HEK293 (cell line): ENCODE data around the gene UFD1.

Experiments
- CTCF ChIA-PET: fragments of 350-600 bp; formaldehyde crosslinking; extraction: SDS; loops from one replicate; lab custom pipeline; 2021; ENCODE audit warnings: antibody characterized with exemption; lab: Yijun Ruan, JAX
- POLR2A ChIA-PET: fragments of 300-600 bp; formaldehyde crosslinking; extraction: SDS; loops from one replicate; lab custom pipeline; 2020; ENCODE audit warnings: antibody characterized with exemption, inconsistent platforms; lab: Yijun Ruan, JAX
- H3K27ac ChIP-seq: fragments of 200-500 bp; sonication (Bioruptor generic); 2 replicates; pipeline ENCODE4 v1.5.1; 2014; ENCODE audit warnings: low read depth, low read length, control low read depth, inconsistent platforms; ENCODE audit errors: extremely low read depth
- H3K36me3 ChIP-seq, 2 experiments: fragments of 200-500 bp in 1 of 2; sonication (Bioruptor generic) in 1 of 2; 1 replicate in 1 of 2; 2 replicates in 1 of 2; pipeline ENCODE4 v1.5.1; 2014 to 2017; ENCODE audit warnings: inconsistent platforms in 2 of 2, low read length in 2 of 2; ENCODE audit not compliant: control insufficient read depth in 2 of 2, insufficient read depth in 1 of 2
- H3K4me1 ChIP-seq: fragments of 200-500 bp; sonication (Bioruptor generic); 2 replicates; pipeline ENCODE4 v1.5.1; 2014; ENCODE audit warnings: mild to moderate bottlenecking, low read length, inconsistent platforms; ENCODE audit not compliant: control insufficient read depth, insufficient read depth
- H3K4me3 ChIP-seq: 2 replicates; pipeline ENCODE4 v1.5.1; 2011; ENCODE audit warnings: low read depth, mild to moderate bottlenecking, control low read depth, low read length, moderate library complexity
- H3K9me3 ChIP-seq: fragments of 200-500 bp; sonication (Bioruptor generic); 2 replicates; pipeline ENCODE4 v1.5.1; 2014; ENCODE audit warnings: low read depth, low read length, inconsistent platforms; ENCODE audit not compliant: control insufficient read depth, insufficient read depth
- BCL11A ChIP-seq: fragments of 450-650 bp; formaldehyde crosslinking; IDR thresholded peaks from 2 replicates; pipeline ENCODE4 v1.5.1; 2016; ENCODE audit warnings: low read depth, missing biosample characterization, missing genetic modification characterization
- IKZF3 ChIP-seq: fragments of 450-650 bp; IDR thresholded peaks from 2 replicates; pipeline ENCODE4 v1.5.0; 2018; ENCODE audit warnings: missing biosample characterization, mild to moderate bottlenecking, missing genetic modification characterization, moderate library complexity
- KLF8 ChIP-seq: fragments of 450-650 bp; formaldehyde crosslinking; IDR thresholded peaks from 2 replicates; pipeline ENCODE4 v1.5.1; 2016; ENCODE audit warnings: missing biosample characterization, missing genetic modification characterization
- MYNN ChIP-seq: fragments of 450-650 bp; formaldehyde crosslinking; IDR thresholded peaks from 2 replicates; pipeline ENCODE4 v1.5.1; 2016; ENCODE audit warnings: missing biosample characterization, missing genetic modification characterization, borderline replicate concordance
- PRDM1 ChIP-seq: fragments of 450-650 bp; formaldehyde crosslinking; IDR thresholded peaks from 2 replicates; pipeline ENCODE4; 2016; ENCODE audit warnings: missing biosample characterization, missing genetic modification characterization
- SP2 ChIP-seq: fragments of 450-650 bp; formaldehyde crosslinking; IDR thresholded peaks from 2 replicates; pipeline ENCODE4 v1.5.1; 2016; ENCODE audit warnings: missing biosample characterization, missing genetic modification characterization
- TRIM28 ChIP-seq: IDR thresholded peaks from 2 replicates; pipeline ENCODE4 v1.6.1; 2011; ENCODE audit warnings: low read length, control low read depth, borderline replicate concordance
- WT1 ChIP-seq: fragments of 450-650 bp; formaldehyde crosslinking; IDR thresholded peaks from 2 replicates; pipeline ENCODE4 v1.5.1; 2016; ENCODE audit warnings: missing biosample characterization, missing genetic modification characterization
- ZFP3 ChIP-seq: fragments of 450-650 bp; formaldehyde crosslinking; IDR thresholded peaks from 2 replicates; pipeline ENCODE4 v1.5.1; 2016; ENCODE audit warnings: low read depth, missing biosample characterization, missing genetic modification characterization
- ZNF10 ChIP-seq: fragments of 450-650 bp; formaldehyde crosslinking; IDR thresholded peaks from 2 replicates; pipeline ENCODE4 v1.5.1; 2017; ENCODE audit warnings: missing biosample characterization, missing genetic modification characterization
- ZNF133 ChIP-seq: fragments of 450-650 bp; formaldehyde crosslinking; IDR thresholded peaks from 2 replicates; pipeline ENCODE4 v1.5.1; 2016; ENCODE audit warnings: missing biosample characterization, missing genetic modification characterization
- ZNF2 ChIP-seq: fragments of 450-650 bp; formaldehyde crosslinking; IDR thresholded peaks from 2 replicates; pipeline ENCODE4 v1.5.1; 2016; ENCODE audit warnings: missing biosample characterization, missing genetic modification characterization
- ZNF214 ChIP-seq: fragments of 450-650 bp; formaldehyde crosslinking; IDR thresholded peaks from 2 replicates; pipeline ENCODE4 v1.5.1; 2017; ENCODE audit warnings: missing biosample characterization, mild to moderate bottlenecking, missing genetic modification characterization, borderline replicate concordance
- ZNF423 ChIP-seq: fragments of 450-650 bp; formaldehyde crosslinking; IDR thresholded peaks from 2 replicates; pipeline ENCODE4 v1.5.1; 2016; ENCODE audit warnings: missing biosample characterization, missing genetic modification characterization
- ZNF707 ChIP-seq: fragments of 450-650 bp; formaldehyde crosslinking; IDR thresholded peaks from 2 replicates; pipeline ENCODE4 v1.5.1; 2016; ENCODE audit warnings: missing biosample characterization, missing genetic modification characterization
- ZNF768 ChIP-seq: fragments of 450-650 bp; formaldehyde crosslinking; IDR thresholded peaks from 2 replicates; pipeline ENCODE4 v1.5.1; 2018; ENCODE audit warnings: missing biosample characterization, mild to moderate bottlenecking, missing genetic modification characterization
- ZXDB ChIP-seq: fragments of 450-650 bp; formaldehyde crosslinking; IDR thresholded peaks from 2 replicates; pipeline ENCODE4 v1.5.1; 2016; ENCODE audit warnings: missing biosample characterization, missing genetic modification characterization
- TF ChIP-seq, protein P1 (sequence below): fragments of 450-650 bp; formaldehyde crosslinking; IDR thresholded peaks from 2 replicates; pipeline ENCODE4 v1.5.1; 2016; ENCODE audit warnings: missing biosample characterization, missing genetic modification characterization, low read depth
- TF ChIP-seq, protein P2 (sequence below): fragments of 450-650 bp; formaldehyde crosslinking; optimal IDR thresholded peaks from 2 replicates; pipeline ENCODE3; 2016; ENCODE audit warnings: missing biosample characterization, mild to moderate bottlenecking, missing genetic modification characterization
- TF ChIP-seq, protein P3 (sequence below): fragments of 450-650 bp; formaldehyde crosslinking; IDR thresholded peaks from 2 replicates; pipeline ENCODE4 v1.5.1; 2016; ENCODE audit warnings: missing biosample characterization, missing genetic modification characterization
- TF ChIP-seq, protein P4 (sequence below): fragments of 450-650 bp; formaldehyde crosslinking; IDR thresholded peaks from 2 replicates; pipeline ENCODE4 v1.5.1; 2016; ENCODE audit warnings: missing biosample characterization, missing genetic modification characterization

UFD1 gene

DNA sequence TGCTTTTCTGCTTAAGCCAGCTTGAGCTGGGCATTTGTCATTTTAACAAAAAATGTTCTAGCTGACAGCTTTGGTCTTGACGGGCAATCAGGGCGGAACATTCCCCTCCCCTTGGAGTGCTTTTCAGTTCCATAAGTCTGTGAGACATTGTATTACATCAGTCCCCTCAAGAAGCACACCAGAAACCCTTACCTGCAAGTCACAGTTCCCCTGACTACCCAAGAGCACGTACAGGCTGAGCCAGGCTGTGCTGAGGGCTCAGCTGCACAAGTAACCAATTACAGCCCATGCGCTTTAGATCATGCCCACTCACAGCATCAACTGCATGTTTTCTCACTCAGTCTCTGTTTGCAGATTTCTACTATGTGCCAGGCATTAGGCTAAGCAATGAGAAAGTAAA lies 66.5 kb downstream of the UFD1 start:
- Histone ChIP-seq H3K4me3 (no peak overlapping the region), H3K9me3 (no peaks in the 10 kb centered on the region), H3K4me1 (peaks cover 12% of the 10 kb centered on the region), H3K36me3 (peaks cover 3 to 43% of the 10 kb centered on the region in 2 experiments; a peak in 2 of 3 replicates), H3K27ac (no peak overlapping the region)
- ChIA-PET CTCF (no interaction called here), POLR2A (interaction anchor here (1.1 kb wide), 2 partner anchors 20 to 33 kb away, joined by 3 read pairs; partner anchors contain the start of gene MRPL40)
- TF ChIP-seq, protein P1, sequence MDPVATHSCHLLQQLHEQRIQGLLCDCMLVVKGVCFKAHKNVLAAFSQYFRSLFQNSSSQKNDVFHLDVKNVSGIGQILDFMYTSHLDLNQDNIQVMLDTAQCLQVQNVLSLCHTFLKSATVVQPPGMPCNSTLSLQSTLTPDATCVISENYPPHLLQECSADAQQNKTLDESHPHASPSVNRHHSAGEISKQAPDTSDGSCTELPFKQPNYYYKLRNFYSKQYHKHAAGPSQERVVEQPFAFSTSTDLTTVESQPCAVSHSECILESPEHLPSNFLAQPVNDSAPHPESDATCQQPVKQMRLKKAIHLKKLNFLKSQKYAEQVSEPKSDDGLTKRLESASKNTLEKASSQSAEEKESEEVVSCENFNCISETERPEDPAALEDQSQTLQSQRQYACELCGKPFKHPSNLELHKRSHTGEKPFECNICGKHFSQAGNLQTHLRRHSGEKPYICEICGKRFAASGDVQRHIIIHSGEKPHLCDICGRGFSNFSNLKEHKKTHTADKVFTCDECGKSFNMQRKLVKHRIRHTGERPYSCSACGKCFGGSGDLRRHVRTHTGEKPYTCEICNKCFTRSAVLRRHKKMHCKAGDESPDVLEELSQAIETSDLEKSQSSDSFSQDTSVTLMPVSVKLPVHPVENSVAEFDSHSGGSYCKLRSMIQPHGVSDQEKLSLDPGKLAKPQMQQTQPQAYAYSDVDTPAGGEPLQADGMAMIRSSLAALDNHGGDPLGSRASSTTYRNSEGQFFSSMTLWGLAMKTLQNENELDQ: no peak
- TF ChIP-seq, protein P2, sequence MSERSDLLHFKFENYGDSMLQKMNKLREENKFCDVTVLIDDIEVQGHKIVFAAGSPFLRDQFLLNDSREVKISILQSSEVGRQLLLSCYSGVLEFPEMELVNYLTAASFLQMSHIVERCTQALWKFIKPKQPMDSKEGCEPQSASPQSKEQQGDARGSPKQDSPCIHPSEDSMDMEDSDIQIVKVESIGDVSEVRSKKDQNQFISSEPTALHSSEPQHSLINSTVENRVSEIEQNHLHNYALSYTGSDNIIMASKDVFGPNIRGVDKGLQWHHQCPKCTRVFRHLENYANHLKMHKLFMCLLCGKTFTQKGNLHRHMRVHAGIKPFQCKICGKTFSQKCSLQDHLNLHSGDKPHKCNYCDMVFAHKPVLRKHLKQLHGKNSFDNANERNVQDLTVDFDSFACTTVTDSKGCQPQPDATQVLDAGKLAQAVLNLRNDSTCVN (tag by site-specific recombination): no peak
- TF ChIP-seq ZNF768 (tag by site-specific recombination) (no peak), ZNF423 (tag by site-specific recombination) (no peak), ZNF214 (tag by site-specific recombination) (no peak), BCL11A (tag by site-specific recombination) (no peak), ZNF133 (tag by site-specific recombination) (no peak), WT1 (tag by site-specific recombination) (no peak), ZNF2 (no peak), ZNF10 (tag by site-specific recombination) (no peak), PRDM1 (tag by site-specific recombination) (no peak), KLF8 (no peak), ZXDB (tag by site-specific recombination) (no peak), MYNN (tag by site-specific recombination) (no peak), ZNF707 (tag by site-specific recombination) (no peak), IKZF3 (tag by site-specific recombination) (no peak), ZFP3 (tag by site-specific recombination) (no peak), TRIM28 (no peak), SP2 (tag by site-specific recombination) (no peak)
- TF ChIP-seq, protein P3, sequence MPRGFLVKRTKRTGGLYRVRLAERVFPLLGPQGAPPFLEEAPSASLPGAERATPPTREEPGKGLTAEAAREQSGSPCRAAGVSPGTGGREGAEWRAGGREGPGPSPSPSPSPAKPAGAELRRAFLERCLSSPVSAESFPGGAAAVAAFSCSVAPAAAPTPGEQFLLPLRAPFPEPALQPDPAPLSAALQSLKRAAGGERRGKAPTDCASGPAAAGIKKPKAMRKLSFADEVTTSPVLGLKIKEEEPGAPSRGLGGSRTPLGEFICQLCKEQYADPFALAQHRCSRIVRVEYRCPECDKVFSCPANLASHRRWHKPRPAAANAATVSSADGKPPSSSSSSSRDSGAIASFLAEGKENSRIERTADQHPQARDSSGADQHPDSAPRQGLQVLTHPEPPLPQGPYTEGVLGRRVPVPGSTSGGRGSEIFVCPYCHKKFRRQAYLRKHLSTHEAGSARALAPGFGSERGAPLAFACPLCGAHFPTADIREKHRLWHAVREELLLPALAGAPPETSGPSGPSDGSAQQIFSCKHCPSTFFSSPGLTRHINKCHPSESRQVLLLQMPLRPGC: no peak

DNA sequence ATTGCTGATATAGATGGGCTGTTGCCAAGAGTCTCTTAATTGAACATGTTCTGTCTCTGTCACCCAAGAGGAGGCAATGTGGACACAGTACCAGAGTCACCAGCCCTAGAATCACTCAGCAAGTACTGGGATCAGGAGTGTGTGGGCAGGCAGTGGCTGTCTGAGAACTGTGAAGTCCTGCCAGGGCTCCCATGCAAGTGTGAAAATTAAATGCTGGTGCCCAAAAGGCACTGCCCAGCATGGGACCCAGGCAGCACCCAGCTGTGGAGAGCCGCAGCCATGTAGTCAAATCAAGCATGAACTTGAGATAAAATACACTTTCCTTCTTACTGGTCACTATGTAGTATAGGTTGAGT lies 67.3 kb downstream of the UFD1 start:
- Histone ChIP-seq H3K27ac (no peak overlapping the region), H3K9me3 (no peaks in the 10 kb centered on the region), H3K4me1 (peaks cover 12% of the 10 kb centered on the region), H3K4me3 (no peak overlapping the region), H3K36me3 (peaks cover 3 to 51% of the 10 kb centered on the region in 2 experiments; a peak in 2 of 3 replicates)
- TF ChIP-seq, protein P4, sequence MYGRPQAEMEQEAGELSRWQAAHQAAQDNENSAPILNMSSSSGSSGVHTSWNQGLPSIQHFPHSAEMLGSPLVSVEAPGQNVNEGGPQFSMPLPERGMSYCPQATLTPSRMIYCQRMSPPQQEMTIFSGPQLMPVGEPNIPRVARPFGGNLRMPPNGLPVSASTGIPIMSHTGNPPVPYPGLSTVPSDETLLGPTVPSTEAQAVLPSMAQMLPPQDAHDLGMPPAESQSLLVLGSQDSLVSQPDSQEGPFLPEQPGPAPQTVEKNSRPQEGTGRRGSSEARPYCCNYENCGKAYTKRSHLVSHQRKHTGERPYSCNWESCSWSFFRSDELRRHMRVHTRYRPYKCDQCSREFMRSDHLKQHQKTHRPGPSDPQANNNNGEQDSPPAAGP (tag by site-specific recombination): no peak
- ChIA-PET POLR2A (interaction anchor here (1.1 kb wide), 1 partner anchor 34 kb away, joined by 3 read pairs; no protein-coding TSS in a partner anchor), CTCF (no interaction called here)
